Hepatocyte (in vitro differentiated cells): Measurements from ENCODE around the gene NCAM1.

Experiments
- CTCF ChIP-seq: fragments of 200-600 bp; sonication (generic); IDR thresholded peaks from 2 replicates; pipeline ENCODE4 v1.5.1; 2016; ENCODE audit warnings: antibody characterized with exemption, mild to moderate bottlenecking; ENCODE audit not compliant: poor library complexity
- EZH2 ChIP-seq: fragments of 200-600 bp; sonication (generic); IDR thresholded peaks from 2 replicates; pipeline ENCODE4 v1.6.1; 2016; ENCODE audit warnings: antibody characterized with exemption, mild to moderate bottlenecking, borderline replicate concordance

DNA sequence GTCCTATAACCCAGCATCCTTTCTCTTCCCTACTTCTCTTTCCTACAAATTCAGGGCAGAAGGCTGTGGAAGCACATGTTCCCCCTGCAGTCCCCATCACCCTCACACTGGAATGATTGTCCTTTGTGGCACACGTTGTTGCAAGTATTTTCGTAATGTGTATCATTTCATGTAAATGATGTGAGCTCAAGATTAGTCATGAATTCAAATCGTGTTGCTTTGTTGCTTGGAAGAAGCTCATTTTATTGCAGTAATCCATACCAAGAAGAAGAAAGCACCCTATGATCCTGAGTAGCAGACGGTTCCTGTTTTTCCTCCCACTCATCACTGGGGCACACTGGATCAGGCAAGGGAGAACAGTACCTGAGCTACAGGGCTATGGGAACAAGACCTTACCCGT is 173.4 kb downstream of the NCAM1 start:
- TF ChIP-seq CTCF, result no peak
- no peak for TF ChIP-seq EZH2
